Endothelial cell of umbilical vein (primary cell): Measurements from ENCODE around the gene MYH9. TPM values are rescaled to one million over a fixed set of nuclear protein-coding genes. Genes with fewer than 3 reads are reported as not detected.

Source experiments
- BruUV-seq: library from RNA; stranded (reverse); fragments of 400-500 nt; replicated peaks from 2 replicates; lab custom pipeline; 2021; lab: Mats Ljungman, UMichigan
- CTCF ChIA-PET: fragments of 300-600, 350-600 bp; sonication (Branson Sonifier 250); formaldehyde crosslinking; loops from one replicate; lab custom pipeline; 2021; ENCODE audit warnings: antibody characterized with exemption, inconsistent platforms; lab: Charles Lee
- POLR2A ChIA-PET: fragments of 300-600, 350-600 bp; sonication (Branson Sonifier 250); formaldehyde crosslinking; loops from one replicate; lab custom pipeline; 2021; ENCODE audit warnings: antibody characterized with exemption, inconsistent platforms; lab: Charles Lee
- DNase-seq: peaks from one replicate; pipeline ENCODE4 v3.0.0-alpha.2; 2011; ENCODE audit warnings: low read depth, low spot score
- FAIRE-seq: peaks from 2 replicates; lab custom pipeline; 2011; peaks lifted over from hg19 to GRCh38; lab: Jason Lieb, UNC
- H2AFZ ChIP-seq: 2 replicates; pipeline ENCODE4 v1.6.0; 2012; ENCODE audit warnings: low read depth, low read length, control low read depth, inconsistent platforms
- H3K27ac ChIP-seq: 2 replicates; pipeline ENCODE4 v1.5.1; 2011; ENCODE audit warnings: low read depth, mild to moderate bottlenecking, control low read depth, low read length, moderate library complexity; ENCODE audit not compliant: insufficient read depth
- H3K27me3 ChIP-seq, 2 experiments: 2 replicates each; pipeline versions ENCODE4 v1.6.0 to v1.6.1; 2011; ENCODE audit warnings: low read length in 2 of 2, mixed read lengths in 1 of 2; ENCODE audit not compliant: control insufficient read depth in 2 of 2, insufficient read depth in 2 of 2
- H3K36me3 ChIP-seq, 2 experiments: 2 replicates in 1 of 2; 3 replicates in 1 of 2; pipeline ENCODE4 v1.5.1; 2011; ENCODE audit warnings: low read length in 2 of 2, mild to moderate bottlenecking in 1 of 2, moderate library complexity in 1 of 2; ENCODE audit not compliant: control insufficient read depth in 2 of 2, insufficient read depth in 2 of 2; ENCODE audit errors: extremely low read depth in 1 of 2
- H3K4me1 ChIP-seq: 3 replicates; pipeline ENCODE4 v1.5.1; 2011; ENCODE audit warnings: mild to moderate bottlenecking, low read length; ENCODE audit not compliant: control insufficient read depth, insufficient read depth; ENCODE audit errors: extremely low read depth
- H3K4me2 ChIP-seq: 2 replicates; pipeline ENCODE4 v1.6.1; 2011; ENCODE audit warnings: low read length, control low read depth, mixed read lengths; ENCODE audit not compliant: insufficient read depth
- H3K4me3 ChIP-seq, 3 experiments: fragments of 200-600 bp in 1 of 3; sonication (generic), shearing (Covaris generic) in 1 of 3; replicated peaks in 1 of 3; 2 replicates each; pipeline ENCODE4 v1.5.1; 2011 to 2016; ENCODE audit warnings: control low read depth in 3 of 3, low read length in 3 of 3, mild to moderate bottlenecking in 2 of 3, inconsistent platforms in 1 of 3, low read depth in 1 of 3, moderate library complexity in 1 of 3; ENCODE audit not compliant: insufficient read depth in 1 of 3
- H3K79me2 ChIP-seq: 2 replicates; pipeline ENCODE4 v1.6.0; 2012; ENCODE audit warnings: low read length, inconsistent platforms; ENCODE audit not compliant: control insufficient read depth, insufficient read depth
- H3K9ac ChIP-seq: replicated peaks from 2 replicates; pipeline ENCODE3; 2011; ENCODE audit warnings: low read length, control low read depth; ENCODE audit not compliant: insufficient read depth; ENCODE audit errors: extremely low read depth
- H3K9me1 ChIP-seq: replicated peaks from 3 replicates; pipeline ENCODE4 v1.6.0; 2011; ENCODE audit warnings: mild to moderate bottlenecking, low read length; ENCODE audit not compliant: control insufficient read depth, insufficient read depth; ENCODE audit errors: extremely low read depth
- H3K9me3 ChIP-seq: replicated peaks from 2 replicates; pipeline ENCODE4 v1.5.1; 2012; ENCODE audit warnings: low read length, inconsistent platforms; ENCODE audit not compliant: control insufficient read depth, insufficient read depth
- H4K20me1 ChIP-seq: replicated peaks from 2 replicates; pipeline ENCODE3; 2011; ENCODE audit warnings: mild to moderate bottlenecking, low read length; ENCODE audit not compliant: control insufficient read depth, insufficient read depth; ENCODE audit errors: extremely low read depth
- CTCF ChIP-seq, 2 donors: IDR thresholded peaks; 1 replicate in 1 of 2; 2 replicates in 1 of 2; pipeline ENCODE4 v1.5.1; 2011; ENCODE audit warnings: low read length in 2 of 2, mild to moderate bottlenecking in 2 of 2, moderate library complexity in 2 of 2, control low read depth in 1 of 2, inconsistent platforms in 1 of 2, low read depth in 1 of 2; ENCODE audit not compliant: insufficient read depth in 1 of 2; ENCODE audit errors: extremely low read depth in 1 of 2
- EZH2 ChIP-seq: IDR thresholded peaks from 2 replicates; pipeline ENCODE4 v1.6.1; 2012; ENCODE audit warnings: borderline replicate concordance, low read depth, mild to moderate bottlenecking, moderate library complexity, low read length, inconsistent platforms; ENCODE audit not compliant: severe bottlenecking
- FOS ChIP-seq: IDR thresholded peaks from 2 replicates; pipeline ENCODE4 v1.6.1; 2011; ENCODE audit warnings: mild to moderate bottlenecking, low read length, moderate library complexity, borderline replicate concordance; ENCODE audit not compliant: insufficient read depth
- GATA2 ChIP-seq: IDR thresholded peaks from 2 replicates; pipeline ENCODE4 v1.7.0; 2011; ENCODE audit warnings: low read depth, mild to moderate bottlenecking, moderate library complexity, mixed read lengths, low read length; ENCODE audit not compliant: insufficient read length, insufficient read depth
- JUN ChIP-seq: IDR thresholded peaks from 2 replicates; pipeline ENCODE4 v1.6.1; 2011; ENCODE audit warnings: borderline replicate concordance, low read depth; ENCODE audit not compliant: insufficient read length, insufficient read depth
- MAX ChIP-seq: IDR thresholded peaks from 2 replicates; pipeline ENCODE4 v1.6.1; 2011; ENCODE audit not compliant: insufficient read depth, insufficient read length
- MYC ChIP-seq: IDR thresholded peaks from one replicate; pipeline ENCODE4 v1.6.1; 2011; ENCODE audit warnings: mild to moderate bottlenecking, low read depth, low read length
- POLR2A ChIP-seq: IDR thresholded peaks from 2 replicates; pipeline ENCODE4 v1.6.1; 2012; ENCODE audit warnings: low read depth, mild to moderate bottlenecking, control low read depth, low read length
- POLR2AphosphoS5 ChIP-seq: IDR thresholded peaks from 2 replicates; pipeline ENCODE4 v1.6.1; 2012; ENCODE audit warnings: low read depth, mild to moderate bottlenecking, control low read depth, low read length, moderate library complexity; ENCODE audit not compliant: insufficient read depth
- dilution Hi-C: fragments of 300-500 bp; cut with MboI; formaldehyde crosslinking; loops from one replicate; pipeline ENCODE4 v1.15.0; 2019; ENCODE audit warnings: low sequenced_read_pairs; ENCODE audit not compliant: extremely low pct_ligation_motif_present
- intact Hi-C: fragments of 100-400 bp; cut with micrococcal nuclease; formaldehyde crosslinking; loops from one replicate; pipeline ENCODE4 v1.10.0; 2022
- polyA plus RNA-seq, 4 experiments: library from polyadenylated mRNA; depleted of rRNA in 3 of 4; stranded (reverse) in 3 of 4; unstranded in 1 of 4; fragments of >200 nt; gene quantifications; 2 replicates each; pipeline versions ENCODE4 v1.2.1 to v1.2.3, GENCODE V29; 2011 to 2012; ENCODE audit warnings: missing spikeins in 1 of 4
- total RNA-seq: library from RNA; stranded (reverse); gene quantifications from 2 replicates; pipeline ENCODE4 v1.2.3, GENCODE V29; 2021

Gene MYH9
- total and polyA plus RNA-seq, 2 donors (not counting 3 experiments of a cell fraction or from before 2014, with no cell fraction given), result 188 to 1,413 TPM

- H3K9ac ChIP-seq, result no peak overlapping the region
- peaks cover 19% of the 10 kb centered on the region for H3K4me1 ChIP-seq
- H3K4me2 ChIP-seq, result no peak overlapping the region
- no peaks in the 10 kb centered on the region for H3K9me3 ChIP-seq
- POLR2A ChIA-PET, result interaction anchor here (0.6 kb wide), 1 partner anchor 58 kb away, joined by 10 read pairs; no protein-coding TSS in a partner anchor
- no peak overlapping the region for H3K27ac ChIP-seq
- no peak overlapping the region for H3K4me3 ChIP-seq
- no peaks in the 10 kb centered on the region for H3K27me3 ChIP-seq
- intact Hi-C loops (no loop called here), dilution Hi-C loops (no loop called here)
- H3K9me1 ChIP-seq, result no peaks in the 10 kb centered on the region
- FAIRE-seq, result peak; percentile 61
- H3K79me2 ChIP-seq, result no peaks in the 10 kb centered on the region
- peak overlapping the region; percentile 79 for H2AFZ ChIP-seq
- DNase-seq, result no peak
- CTCF ChIA-PET, result interaction anchor here (1.0 to 1.6 kb wide), 4 partner anchors 12 to 20 kb away, joined by 3 to 5 read pairs (median 4); no protein-coding TSS in a partner anchor
- no peaks in the 10 kb centered on the region for H4K20me1 ChIP-seq
- no TSS peak for BruUV-seq
- TF ChIP-seq POLR2AphosphoS5 (no peak), POLR2A (no peak), GATA2 (no peak), FOS (no peak), CTCF (IDR thresholded peaks at IDR 0.05; ENCODE audit: extremely low read depth in 1 of 2, insufficient read depth in 1 of 2, low read depth in 1 of 2, low read length in 2 of 2) (no peak), MYC (no peak), MAX (no peak), EZH2 (no peak), JUN (no peak)
- no peaks in the 10 kb centered on the region for H3K36me3 ChIP-seq
These were observed 38.3 kb upstream of the MYH9 start for GRCh38 chr22:36425977-36426523.
